PC-3 (cell line): Measurements from ENCODE around the gene CDH11. TPM values are rescaled to one million over a fixed set of nuclear protein-coding genes. Genes with fewer than 3 reads are reported as not detected.

Source experiments
- ATAC-seq: fragments of 200-7000 bp; cut with Tn5 transposase; 2 replicates; pipeline ENCODE4 v1.9.1; 2020; ENCODE audit warnings: mild to moderate bottlenecking, moderate library complexity
- BruUV-seq: library from RNA; stranded (reverse); fragments of 400-500 nt; replicated peaks from 2 replicates; lab custom pipeline; 2021; lab: Mats Ljungman, UMichigan
- CTCF ChIA-PET: fragments of 300-600 bp; sonication (Branson Sonifier 250); formaldehyde crosslinking; loops from one replicate; lab custom pipeline; 2022; ENCODE audit warnings: antibody characterized with exemption; lab: Charles Lee
- POLR2A ChIA-PET: fragments of 300-600 bp; sonication (Branson Sonifier 250); formaldehyde crosslinking; loops from one replicate; lab custom pipeline; 2022; ENCODE audit warnings: antibody characterized with exemption; ENCODE audit not compliant: unreplicated experiment; lab: Charles Lee
- DNase-seq: peaks from one replicate; pipeline ENCODE4 v3.0.0-alpha.2; 2015
- H2AFZ ChIP-seq: fragments of 300-600 bp; sonication (generic); 2 replicates; pipeline ENCODE4 v1.6.0; 2016; ENCODE audit warnings: antibody characterized with exemption, low read length
- H3F3A ChIP-seq: fragments of 300-600 bp; sonication (generic); one replicate; pipeline ENCODE4 v1.6.0; 2017; ENCODE audit warnings: antibody characterized with exemption, low read length, control low read depth, mild to moderate bottlenecking; ENCODE audit not compliant: unreplicated experiment
- H3K27ac ChIP-seq: fragments of 300-600 bp; sonication (generic); 2 replicates; pipeline ENCODE4 v1.5.1; 2016; ENCODE audit warnings: mild to moderate bottlenecking, low read length
- H3K27me3 ChIP-seq: fragments of 300-600 bp; sonication (generic); 2 replicates; pipeline ENCODE4 v1.6.1; 2016; ENCODE audit warnings: low read length, mixed read lengths
- H3K36me3 ChIP-seq: fragments of 300-600 bp; sonication (generic); 2 replicates; pipeline ENCODE4 v1.6.1; 2016; ENCODE audit warnings: low read depth, mixed run types, low read length, mixed read lengths
- H3K4me1 ChIP-seq: fragments of 300-600 bp; sonication (generic); 2 replicates; pipeline ENCODE4 v1.5.1; 2016; ENCODE audit warnings: low read length; ENCODE audit not compliant: insufficient read depth
- H3K4me2 ChIP-seq: fragments of 300-600 bp; sonication (generic); 2 replicates; pipeline ENCODE4 v1.6.0; 2016; ENCODE audit warnings: low read length
- H3K4me3 ChIP-seq: fragments of 300-600 bp; sonication (generic); 2 replicates; pipeline ENCODE4 v1.5.1; 2016; ENCODE audit warnings: mild to moderate bottlenecking, low read length, mixed read lengths
- H3K79me2 ChIP-seq: fragments of 300-600 bp; sonication (generic); 2 replicates; pipeline ENCODE4 v1.6.1; 2017; ENCODE audit warnings: low read length, mixed read lengths
- H3K9ac ChIP-seq: fragments of 300-600 bp; sonication (generic); 2 replicates; pipeline ENCODE4 v1.6.0; 2016; ENCODE audit warnings: mild to moderate bottlenecking, low read length
- H3K9me2 ChIP-seq: fragments of 300-600 bp; sonication (generic); replicated peaks from 2 replicates; pipeline ENCODE4 v1.6.1; 2016; ENCODE audit warnings: mixed run types, low read length, mixed read lengths
- H3K9me3 ChIP-seq: fragments of 300-600 bp; sonication (generic); 2 replicates; pipeline ENCODE4 v1.6.1; 2016; ENCODE audit warnings: low read length, mixed read lengths
- H4K20me1 ChIP-seq: fragments of 300-600 bp; sonication (generic); 2 replicates; pipeline ENCODE4 v1.6.1; 2016; ENCODE audit warnings: low read length, mixed read lengths
- CTCF ChIP-seq: fragments of 300-600 bp; sonication (generic); conservative IDR thresholded peaks from 2 replicates; pipeline ENCODE4 v1.5.1; 2017; ENCODE audit warnings: antibody characterized with exemption, low read depth, mild to moderate bottlenecking, low read length
- EZH2 ChIP-seq: fragments of 300-600 bp; sonication (generic); IDR thresholded peaks from one replicate; pipeline ENCODE4 v1.6.1; 2017; ENCODE audit warnings: antibody characterized with exemption, mild to moderate bottlenecking, low read length; ENCODE audit not compliant: unreplicated experiment
- EZH2phosphoT487 ChIP-seq: fragments of 300-600 bp; sonication (generic); IDR thresholded peaks from 2 replicates; pipeline ENCODE4 v1.6.1; 2018; ENCODE audit warnings: mild to moderate bottlenecking, antibody characterized with exemption, low read length, borderline replicate concordance
- intact Hi-C: fragments of 100-400 bp; cut with micrococcal nuclease; formaldehyde crosslinking; loops from 2 replicates; pipeline ENCODE4 v1.9.0; 2023
- total RNA-seq: library from RNA; depleted of rRNA; stranded (reverse); fragments of >200 nt; gene quantifications from 2 replicates; pipeline ENCODE4 v1.2.3, GENCODE V29; 2014

CDH11 gene
- total RNA-seq, 1 experiment from 2014 or later = 172 TPM

GRCh38 chr16:65042438-65043365, 79.2 kb downstream of the CDH11 start:
- Histone ChIP-seq H3K4me3 (no peak overlapping the region), H3K36me3 (peaks cover 18% of the 10 kb centered on the region), H3F3A (no peaks in the 10 kb centered on the region), H3K27me3 (no peaks in the 10 kb centered on the region), H3K9me2 (no peaks in the 10 kb centered on the region), H2AFZ (no peak overlapping the region), H3K9ac (no peak overlapping the region), H3K4me1 (no peaks in the 10 kb centered on the region), H3K9me3 (no peaks in the 10 kb centered on the region), H3K4me2 (no peak overlapping the region), H3K79me2 (peaks cover 48% of the 10 kb centered on the region), H4K20me1 (peaks cover 11% of the 10 kb centered on the region; the same call in 1 of the 2 replicates), H3K27ac (no peak overlapping the region)
- ChIA-PET CTCF (no interaction called here), POLR2A (no interaction called here)
- no TSS peak for BruUV-seq
- intact Hi-C loops = no loop called here
- no peak for TF ChIP-seq EZH2
- TF ChIP-seq CTCF = no peak
- no peak for TF ChIP-seq EZH2phosphoT487
- DNase-seq (no peak), ATAC-seq (no peak)

GRCh38 chr16:65041667-65042066, 80.2 kb downstream of the CDH11 start:
- ChIA-PET POLR2A (no interaction called here), CTCF (no interaction called here)
- Histone ChIP-seq H3K4me2 (no peak overlapping the region), H3F3A (no peaks in the 10 kb centered on the region), H3K79me2 (peaks cover 55% of the 10 kb centered on the region), H3K4me1 (no peaks in the 10 kb centered on the region), H3K27ac (no peak overlapping the region), H3K36me3 (peaks cover 14% of the 10 kb centered on the region), H2AFZ (no peak overlapping the region), H3K27me3 (no peaks in the 10 kb centered on the region), H3K9me3 (no peaks in the 10 kb centered on the region), H3K9me2 (no peaks in the 10 kb centered on the region), H4K20me1 (peaks cover 11% of the 10 kb centered on the region; the same call in 1 of the 2 replicates), H3K4me3 (no peak overlapping the region), H3K9ac (no peak overlapping the region)
- DNase-seq (no peak), ATAC-seq (no peak)
- intact Hi-C loops = no loop called here
- no TSS peak for BruUV-seq
- no peak for TF ChIP-seq CTCF
- TF ChIP-seq EZH2phosphoT487 = no peak
- no peak for TF ChIP-seq EZH2

GRCh38 chr16:65038100-65038499, 83.8 kb downstream of the CDH11 start:
- H4K20me1 ChIP-seq = peaks cover 9% of the 10 kb centered on the region; the same call in 1 of the 2 replicates
- TF ChIP-seq EZH2phosphoT487 (no peak), CTCF (no peak), EZH2 (no peak)
- DNase-seq (no peak), ATAC-seq (no peak)
- peaks cover 12% of the 10 kb centered on the region for H3K36me3 ChIP-seq
- no peaks in the 10 kb centered on the region for H3K27me3 ChIP-seq
- H3K79me2 ChIP-seq = peaks cover 61% of the 10 kb centered on the region
- H3K4me2 ChIP-seq = no peak overlapping the region
- POLR2A ChIA-PET = no interaction called here
- H3K9ac ChIP-seq = no peak overlapping the region
- no peak overlapping the region for H3K4me3 ChIP-seq
- BruUV-seq = no TSS peak
- H3K9me3 ChIP-seq = no peaks in the 10 kb centered on the region
- no peaks in the 10 kb centered on the region for H3K9me2 ChIP-seq
- no peak overlapping the region for H3K27ac ChIP-seq
- intact Hi-C loops = no loop called here
- H3F3A ChIP-seq = no peaks in the 10 kb centered on the region
- CTCF ChIA-PET = no interaction called here
- no peak overlapping the region for H2AFZ ChIP-seq
- H3K4me1 ChIP-seq = no peaks in the 10 kb centered on the region
